ENCODE measurements around the gene PPBP. TPM values are rescaled to one million over a fixed set of nuclear protein-coding genes. Genes with fewer than 3 reads are reported as not detected.
A peak's percentile ranks its signal among the peaks of the same experiment; 100 is the strongest.

Gene PPBP
- total RNA-seq, 1 donor from 2014 or later: not detected

- Mint-ChIP-seq H3K36me3 (ENCODE audit: unreplicated experiment) (no peaks in the 10 kb centered on the region), H3K4me1 (ENCODE audit: low read depth, unreplicated experiment) (peaks cover 13% of the 10 kb centered on the region), H3K4me3 (ENCODE audit: unreplicated experiment) (no peak overlapping the region), H3K27ac (ENCODE audit: unreplicated experiment) (no peak overlapping the region), H3K27me3 (ENCODE audit: unreplicated experiment) (peaks cover 4% of the 10 kb centered on the region), H3K9me3 (ENCODE audit: unreplicated experiment) (peaks cover 1% of the 10 kb centered on the region)
- no peak for DNase-seq
- no peak for TF ChIP-seq CTCF (IDR thresholded peaks at IDR 0.05; ENCODE audit: partially characterized antibody, unreplicated experiment)
These were observed 42.1 kb downstream of the PPBP start for GRCh38 chr4:73945674-73946449.

- no peak for TF ChIP-seq CTCF (IDR thresholded peaks at IDR 0.05; ENCODE audit: partially characterized antibody, unreplicated experiment)
- H3K27me3 Mint-ChIP-seq (ENCODE audit: unreplicated experiment): peaks cover 4% of the 10 kb centered on the region
- peaks cover 1% of the 10 kb centered on the region for H3K9me3 Mint-ChIP-seq (ENCODE audit: unreplicated experiment)
- peak overlapping the region; percentile 77 for H3K4me3 Mint-ChIP-seq (ENCODE audit: unreplicated experiment)
- peak overlapping the region; percentile 49 for H3K27ac Mint-ChIP-seq (ENCODE audit: unreplicated experiment)
- DNase-seq: no peak
- H3K36me3 Mint-ChIP-seq (ENCODE audit: unreplicated experiment): no peaks in the 10 kb centered on the region
- H3K4me1 Mint-ChIP-seq (ENCODE audit: low read depth, unreplicated experiment): peaks cover 11% of the 10 kb centered on the region
These were observed 42.9 kb downstream of the PPBP start for GRCh38 chr4:73945140-73945539.

- Mint-ChIP-seq H3K9me3 (ENCODE audit: unreplicated experiment) (peaks cover 1% of the 10 kb centered on the region), H3K27ac (ENCODE audit: unreplicated experiment) (no peak overlapping the region), H3K4me3 (ENCODE audit: unreplicated experiment) (peak overlapping the region; percentile 77), H3K27me3 (ENCODE audit: unreplicated experiment) (peaks cover 2% of the 10 kb centered on the region), H3K36me3 (ENCODE audit: unreplicated experiment) (no peaks in the 10 kb centered on the region), H3K4me1 (ENCODE audit: low read depth, unreplicated experiment) (peaks cover 11% of the 10 kb centered on the region)
- peak; percentile 48 for DNase-seq
- TF ChIP-seq CTCF (IDR thresholded peaks at IDR 0.05; ENCODE audit: partially characterized antibody, unreplicated experiment): no peak
These were observed 43.7 kb downstream of the PPBP start for GRCh38 chr4:73944061-73944875.

- no peak for DNase-seq
- Mint-ChIP-seq H3K27me3 (ENCODE audit: unreplicated experiment) (peaks cover 2% of the 10 kb centered on the region), H3K9me3 (ENCODE audit: unreplicated experiment) (no peaks in the 10 kb centered on the region)
These were observed 44.4 kb downstream of the PPBP start for GRCh38 chr4:73943555-73943954.

More at GRCh38 chr4:73943555-73943954, 44.4 kb downstream of the PPBP start:
- no peak for TF ChIP-seq CTCF (IDR thresholded peaks at IDR 0.05; ENCODE audit: partially characterized antibody, unreplicated experiment)
- H3K27ac Mint-ChIP-seq (ENCODE audit: unreplicated experiment): no peak overlapping the region
- H3K4me3 Mint-ChIP-seq (ENCODE audit: unreplicated experiment): peak overlapping the region; percentile 70
- H3K4me1 Mint-ChIP-seq (ENCODE audit: low read depth, unreplicated experiment): peaks cover 11% of the 10 kb centered on the region
- H3K36me3 Mint-ChIP-seq (ENCODE audit: unreplicated experiment): no peaks in the 10 kb centered on the region
